T-helper 2 cell (primary cell): ENCODE data around the gene LRRC9.
"Not testable (repeated sequence)": the region's sequence is repeated elsewhere in the genome, so short reads cannot be mapped to it uniquely, and the experiment has no call there.

ENCODE experiments used
- DNase-seq, 5 experiments: peaks; one replicate each; pipeline versions ENCODE4 v3.0.0 to v3.0.0-alpha.2; 2012 to 2022
- total RNA-seq, 2 donors: gene quantifications; one replicate each; lab custom pipeline; 2026; lab: John Stamatoyannopoulos, UW

The LRRC9 gene
- total RNA-seq: 0 to 0.07 reads per million in 2 donors

- DNase-seq: peak in 2 of 5 experiments; percentile 9 to 10
Measured at GRCh38 chr14:59919570-59920377, at the start of gene LRRC9. Gene LRRC9 (plus strand): TSS chr14:59920144.

GRCh38 chr14:59870277-59871165 lies 49.4 kb upstream of the LRRC9 start, which contains the start of gene RTN1:
Gene RTN1 (minus strand): TSS chr14:59870776. CDS start chr14:59870630, 146 bp downstream.
- peak in 1 of 5 experiments; percentile 29 for DNase-seq

GRCh38 chr14:59871166-59871495 lies 48.8 kb upstream of the LRRC9 start:
- no peak for DNase-seq

- DNase-seq: no peak
Measured at GRCh38 chr14:59882957-59883356, 37.0 kb upstream of the LRRC9 start.

- DNase-seq: no peak
Measured at GRCh38 chr14:59890676-59891075, 29.3 kb upstream of the LRRC9 start.

GRCh38 chr14:59895721-59896120 lies 24.2 kb upstream of the LRRC9 start:
- no peak for DNase-seq

- peak in 1 of 5 experiments; percentile 8 for DNase-seq
Measured at GRCh38 chr14:59897757-59898383, 22.1 kb upstream of the LRRC9 start.

GRCh38 chr14:59900556-59900955 lies 19.4 kb upstream of the LRRC9 start:
- DNase-seq: no peak

GRCh38 chr14:59904184-59904583 lies 15.8 kb upstream of the LRRC9 start:
- DNase-seq: no peak

- DNase-seq: no peak
Measured at GRCh38 chr14:59905188-59905587, 14.8 kb upstream of the LRRC9 start.

- DNase-seq: no peak
Measured at GRCh38 chr14:59912443-59912842, 7.5 kb upstream of the LRRC9 start.

- DNase-seq: no peak
Measured at GRCh38 chr14:59913187-59913586, 6.8 kb upstream of the LRRC9 start.

GRCh38 chr14:59918824-59919569 lies 947 bp upstream of the LRRC9 start:
- peak in 1 of 5 experiments; percentile 11 for DNase-seq

- no peak for DNase-seq
Measured at GRCh38 chr14:59920378-59920683, 387 bp downstream of the LRRC9 start.

GRCh38 chr14:59925797-59926196 lies 5.9 kb downstream of the LRRC9 start:
- no peak for DNase-seq

GRCh38 chr14:59926534-59926933 lies 6.6 kb downstream of the LRRC9 start:
- DNase-seq: peak in 1 of 5 experiments; percentile 18

GRCh38 chr14:59931237-59931636 lies 11.3 kb downstream of the LRRC9 start:
- DNase-seq: no peak

- no peak for DNase-seq
Measured at GRCh38 chr14:59936145-59936544, 16.2 kb downstream of the LRRC9 start.

- no peak for DNase-seq
Measured at GRCh38 chr14:59939828-59940227, 19.9 kb downstream of the LRRC9 start.

GRCh38 chr14:59942296-59942862 lies 22.4 kb downstream of the LRRC9 start:
- DNase-seq: not testable (repeated sequence)

- DNase-seq: no peak
Measured at GRCh38 chr14:59944909-59945308, 25.0 kb downstream of the LRRC9 start.

- DNase-seq: not testable (repeated sequence)
Measured at GRCh38 chr14:59952141-59952540, 32.2 kb downstream of the LRRC9 start.
